UCSD-AML1 (cell line): ENCODE results near the gene ATP2A3.
"Not testable (repeated sequence)": the region's sequence is repeated elsewhere in the genome, so short reads cannot be mapped to it uniquely, and the experiment has no call there.

Experiments
- DNase-seq: peaks from one replicate; lab custom pipeline; 2025; ENCODE audit not compliant: unreplicated experiment; lab: John Stamatoyannopoulos, UW

Gene ATP2A3

DNA sequence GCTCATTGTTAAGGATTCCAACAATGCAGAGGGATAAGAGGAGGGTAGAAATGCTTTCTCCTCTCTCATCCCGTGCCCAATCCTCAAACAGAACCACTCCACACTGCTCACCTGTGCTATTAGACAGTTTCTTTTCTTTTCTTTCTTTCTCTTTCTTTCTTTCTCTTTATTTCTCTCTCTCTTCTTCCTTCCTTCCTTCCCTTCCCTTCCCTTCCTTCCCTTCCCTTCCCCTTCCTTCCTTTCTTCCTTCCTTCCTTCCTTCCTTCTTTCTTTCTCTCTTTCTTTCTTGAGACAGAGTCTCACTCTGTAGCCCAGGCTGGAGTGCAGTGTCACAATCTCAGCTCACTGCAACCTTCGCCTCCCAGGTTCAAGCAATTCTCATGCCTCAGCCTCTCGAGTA lies 27.5 kb upstream of the ATP2A3 start:
- not testable (repeated sequence) for DNase-seq

DNA sequence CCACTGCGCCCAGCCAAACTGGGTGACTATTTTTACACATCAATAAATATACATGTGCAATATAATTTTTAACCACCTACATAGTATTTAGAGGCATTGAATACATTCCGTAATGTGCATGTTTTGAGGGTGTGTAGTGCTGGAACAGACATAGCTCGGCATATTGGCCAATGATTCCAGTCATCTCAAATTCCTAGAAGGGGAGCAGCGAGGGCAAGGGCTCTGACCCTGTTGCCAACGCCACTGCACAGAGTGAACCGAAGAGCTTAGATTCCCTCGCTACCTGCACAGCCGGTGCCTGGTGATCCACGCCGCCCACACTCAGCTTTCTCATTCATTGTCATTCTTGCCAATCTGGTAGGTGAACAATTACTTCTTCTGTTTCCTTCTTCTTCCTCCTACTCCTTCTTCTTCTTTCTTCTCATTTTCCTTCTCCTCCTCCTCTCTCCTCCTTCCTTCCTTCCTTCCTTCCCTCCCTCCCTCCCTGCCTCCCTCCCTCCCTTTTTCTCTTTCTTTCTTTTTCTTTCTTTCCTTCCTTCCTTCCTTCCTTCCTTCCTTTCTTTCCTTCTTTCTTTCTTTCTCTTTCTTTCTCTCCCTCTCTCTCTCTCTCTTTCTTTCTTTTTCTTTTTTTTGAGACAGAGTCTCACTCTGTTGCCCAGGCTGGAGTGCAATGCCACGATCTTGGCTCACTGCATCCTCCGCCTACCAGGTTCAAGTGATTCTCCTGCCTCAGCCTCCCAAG lies 26.3 kb upstream of the ATP2A3 start:
- no peak for DNase-seq

DNA sequence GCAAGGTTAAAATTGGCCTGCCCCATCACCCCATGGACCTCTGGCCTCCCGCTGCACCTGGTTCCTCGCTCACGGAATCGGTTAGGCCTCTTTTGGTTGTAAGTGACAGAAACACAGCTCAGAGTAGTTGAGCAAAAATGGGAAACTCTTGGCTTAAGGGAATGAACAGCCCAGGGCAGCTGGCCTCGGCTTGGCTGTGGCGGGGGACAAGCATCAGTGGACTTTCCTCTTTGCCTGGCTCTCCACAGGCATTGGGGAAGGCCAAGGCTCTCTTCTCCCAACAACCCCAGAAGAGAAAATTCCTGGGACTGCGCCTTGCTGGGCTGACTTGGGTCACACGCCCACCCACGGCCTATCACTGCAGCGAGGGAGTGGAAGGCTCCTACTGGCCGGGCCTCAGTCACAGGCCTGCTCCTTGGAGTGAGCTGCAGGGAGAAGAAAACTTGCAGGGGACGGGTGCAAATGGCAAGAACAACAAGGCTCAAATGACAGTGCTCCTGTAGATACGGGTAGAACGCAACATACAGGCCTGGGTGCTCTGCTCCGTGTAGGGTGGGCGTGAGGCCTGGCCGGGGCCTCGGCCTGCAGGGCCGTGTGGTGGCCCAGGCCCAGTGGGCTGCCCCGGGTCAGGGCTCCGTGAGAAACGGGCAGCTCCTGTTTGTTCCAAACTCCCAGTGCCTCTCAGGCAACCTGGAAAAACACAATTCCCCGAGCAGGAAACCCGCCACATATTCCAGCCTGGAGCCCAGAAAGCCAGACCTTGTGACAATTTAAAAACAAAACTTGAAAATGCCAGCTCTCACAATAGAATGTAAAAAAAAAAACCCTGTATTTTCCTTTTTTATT lies 25.0 kb upstream of the ATP2A3 start:
- DNase-seq, result no peak

DNA sequence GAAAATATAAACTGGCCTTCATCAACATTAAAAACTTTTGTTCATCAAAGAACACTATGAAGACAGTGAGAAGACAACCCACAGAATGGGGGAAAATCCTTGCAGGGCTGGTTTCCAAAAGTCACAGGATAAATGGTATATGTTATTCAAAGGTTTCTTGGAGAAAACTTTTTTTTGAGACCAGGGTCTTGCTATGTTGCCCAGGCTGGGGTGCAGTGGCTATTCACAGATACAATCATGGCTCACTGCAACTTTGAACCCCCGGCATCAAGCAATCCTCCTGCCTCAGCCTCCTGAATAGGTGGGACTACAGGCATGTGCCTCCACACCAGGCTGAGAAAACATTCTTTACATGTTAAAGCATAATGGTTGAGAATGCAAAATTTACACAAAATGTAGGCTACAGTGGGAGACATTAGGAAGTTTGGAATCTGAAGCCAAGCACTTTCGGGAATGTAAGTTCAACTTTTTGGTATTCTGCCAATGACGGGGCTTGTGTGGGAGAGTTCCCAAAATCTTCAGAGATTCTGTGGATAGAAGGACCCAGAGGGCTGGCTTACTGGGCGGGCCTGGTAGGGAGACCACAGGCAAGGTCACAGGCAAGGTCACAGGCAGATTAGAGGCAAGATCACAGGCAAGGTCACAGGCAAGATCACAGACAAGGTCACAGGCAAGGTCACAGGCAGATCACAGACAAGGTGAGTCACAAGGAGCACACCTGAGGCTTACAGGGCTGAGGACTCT lies 24.2 kb upstream of the ATP2A3 start:
- no peak for DNase-seq

GRCh38 chr17:3986939-3987335 lies 22.7 kb upstream of the ATP2A3 start:
- no peak for DNase-seq

- no peak for DNase-seq
Observed at GRCh38 chr17:3986270-3986938, 22.2 kb upstream of the ATP2A3 start.

- DNase-seq, result no peak
Observed at GRCh38 chr17:3985846-3986245, 21.6 kb upstream of the ATP2A3 start.

DNA sequence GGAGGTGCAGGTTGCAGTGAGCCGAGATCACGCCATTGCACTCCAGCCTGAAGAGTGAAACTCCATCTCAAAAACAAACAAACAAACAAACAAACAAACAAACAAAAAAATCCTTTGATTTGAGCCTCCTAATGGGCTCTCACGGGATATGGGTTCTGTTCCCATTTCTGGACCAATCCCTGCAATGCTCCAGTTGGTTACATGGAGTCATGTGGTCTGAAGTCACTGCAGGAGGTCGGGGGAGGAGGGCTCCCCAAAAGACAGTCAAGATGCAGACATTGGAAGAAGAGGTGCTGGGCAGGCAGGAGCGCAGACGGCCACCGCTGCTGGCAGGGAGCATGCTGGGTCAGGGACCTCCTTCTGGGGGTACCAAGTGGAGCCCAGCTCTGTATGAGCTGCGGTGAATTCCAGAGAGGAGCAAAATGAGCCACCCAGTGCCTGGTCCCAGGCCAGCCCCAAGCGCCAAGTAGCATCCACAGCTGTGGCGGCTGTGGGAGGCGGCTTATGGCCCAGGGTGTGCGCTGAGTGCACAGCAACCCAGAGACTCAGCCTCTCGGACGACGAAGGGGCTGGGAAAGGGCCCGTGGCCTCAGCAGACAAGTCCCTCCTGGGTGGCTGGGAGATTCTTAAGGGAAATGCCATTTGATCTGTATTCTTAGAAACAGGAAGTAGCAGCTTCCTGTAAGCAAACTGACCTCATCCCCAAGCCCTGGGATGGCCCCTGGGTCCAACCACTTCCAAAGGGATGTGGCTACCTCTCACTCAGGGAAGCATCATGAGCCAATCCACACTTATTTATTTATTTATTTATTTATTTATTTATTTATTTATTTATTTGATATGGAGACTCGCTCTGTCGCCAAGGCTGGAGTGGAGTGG lies 19.6 kb upstream of the ATP2A3 start:
- peak; percentile 76 for DNase-seq

DNA sequence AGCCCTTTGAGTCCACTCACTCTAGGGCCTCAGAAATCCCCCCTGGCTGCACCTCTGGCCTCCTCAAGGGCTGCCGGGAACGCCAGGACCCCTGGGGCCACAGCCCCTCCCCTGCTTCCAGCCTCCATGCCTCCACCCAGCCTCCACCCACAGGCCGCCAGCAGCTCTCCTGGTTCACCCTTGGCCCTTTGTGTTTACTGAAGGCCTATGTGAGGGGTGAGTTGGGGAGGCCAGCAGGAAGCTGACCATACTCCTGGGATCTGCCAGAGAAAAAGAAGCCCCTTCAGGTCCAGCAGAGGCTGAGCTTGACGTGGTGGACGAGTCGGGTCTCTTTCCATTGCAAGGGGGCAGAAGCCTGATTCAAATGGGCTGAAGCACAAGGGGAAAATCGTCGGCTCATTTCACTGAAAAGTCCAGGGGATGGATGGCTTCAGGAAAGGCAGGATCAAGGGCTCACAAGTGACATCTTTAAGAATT lies 18.3 kb upstream of the ATP2A3 start:
- no peak for DNase-seq

DNA sequence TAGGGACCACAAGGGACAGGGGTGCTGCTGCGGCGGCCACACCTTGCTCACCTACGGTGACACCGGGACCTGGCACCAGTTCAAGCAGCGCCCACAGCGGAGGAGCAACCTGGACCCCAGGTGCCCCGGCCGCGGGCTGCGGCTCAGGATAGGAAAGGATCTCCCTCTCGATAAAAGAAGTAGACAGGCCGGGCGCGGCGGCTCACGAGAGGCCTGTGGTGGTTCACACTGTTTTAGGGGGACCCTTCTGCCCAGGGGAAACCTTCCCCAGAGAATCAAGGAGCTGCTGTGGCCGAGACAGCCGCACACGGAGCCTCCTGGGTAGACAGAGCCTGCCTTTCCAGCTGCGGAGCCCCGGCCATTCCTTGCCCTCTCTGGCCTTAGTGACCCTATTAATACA lies 17.9 kb upstream of the ATP2A3 start:
- no peak for DNase-seq

DNA sequence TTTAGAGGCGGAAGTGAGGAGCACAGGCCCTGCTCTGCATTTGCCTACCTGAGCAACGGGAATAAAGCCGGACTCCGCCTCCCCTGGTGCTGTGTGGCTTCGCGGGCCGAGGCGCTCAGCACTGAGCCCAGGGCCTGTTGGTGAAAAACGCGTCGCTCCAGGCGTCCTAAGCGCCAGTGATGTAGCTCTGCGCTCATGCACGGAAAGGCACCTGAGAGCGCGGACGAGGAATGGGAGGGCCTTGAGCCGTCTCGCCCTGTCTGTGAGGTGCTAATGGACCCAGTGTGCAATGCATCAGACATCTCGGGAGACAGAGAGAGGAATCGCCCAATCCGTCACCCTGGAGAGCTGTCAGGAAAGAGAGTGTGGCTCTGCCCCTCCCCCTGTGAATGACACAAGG lies 17.2 kb upstream of the ATP2A3 start:
- no peak for DNase-seq

GRCh38 chr17:3980381-3981014 lies 16.3 kb upstream of the ATP2A3 start:
- DNase-seq, result no peak

DNA sequence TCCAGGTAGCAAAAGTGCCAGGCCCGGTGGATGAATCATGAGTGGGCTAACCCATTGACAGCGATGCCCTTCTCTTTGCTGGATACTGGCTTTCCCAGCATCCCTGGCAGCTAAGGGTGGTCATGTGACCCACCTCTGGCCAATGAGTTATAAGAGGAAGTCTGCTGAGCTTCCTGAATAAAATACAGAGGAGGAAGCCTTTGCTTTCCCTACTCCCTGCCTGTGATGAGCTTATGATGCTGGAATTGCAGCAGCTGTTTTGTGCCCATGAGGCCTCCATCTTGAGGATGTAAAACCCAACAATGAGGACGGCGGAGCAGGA lies 15.0 kb upstream of the ATP2A3 start:
- DNase-seq, result no peak

GRCh38 chr17:3978421-3979289 lies 14.4 kb upstream of the ATP2A3 start:
- DNase-seq, result no peak

DNA sequence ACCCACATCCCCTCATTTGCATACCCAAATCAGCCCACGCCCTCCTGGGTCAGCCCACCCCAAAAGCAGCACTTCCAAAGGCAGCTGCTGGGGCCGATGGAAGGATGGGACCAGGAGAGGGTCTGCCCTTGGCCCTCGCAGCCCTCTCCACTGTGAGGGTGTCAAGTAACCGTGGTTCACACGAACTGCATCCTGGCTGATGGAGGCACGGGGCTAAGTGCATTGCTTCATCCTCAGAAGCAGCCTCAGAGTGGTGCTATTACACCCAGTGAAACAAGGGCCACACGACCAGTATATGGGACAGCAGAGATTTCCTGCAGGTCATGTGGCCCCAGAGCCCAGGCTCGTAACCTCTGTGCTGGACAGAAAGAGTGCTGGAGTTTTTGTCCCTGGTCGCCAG lies 13.2 kb upstream of the ATP2A3 start:
- DNase-seq, result no peak

- no peak for DNase-seq
Observed at GRCh38 chr17:3976675-3977171, 12.5 kb upstream of the ATP2A3 start.

DNA sequence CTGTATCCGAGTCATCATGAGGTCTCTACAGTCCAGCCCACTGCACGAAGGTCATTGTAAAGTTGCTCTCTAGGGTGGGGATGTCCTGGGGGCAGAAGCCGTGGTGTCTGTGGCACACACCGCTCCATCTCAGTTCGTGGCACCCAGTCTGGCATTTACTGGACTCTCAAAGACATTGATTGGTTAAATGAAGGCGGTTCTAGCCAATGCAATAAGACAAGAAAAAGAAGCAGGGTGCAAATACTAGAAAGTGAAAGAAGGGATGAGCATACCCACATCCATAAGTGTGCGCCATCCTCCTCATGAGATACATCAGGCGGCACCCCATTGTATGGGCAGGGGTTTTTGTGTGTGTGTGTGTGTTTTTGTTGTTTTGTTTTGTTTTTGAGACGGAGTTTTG lies 10.7 kb upstream of the ATP2A3 start:
- no peak for DNase-seq

- peak; percentile 89 for DNase-seq
Observed at GRCh38 chr17:3974138-3974687, 10.0 kb upstream of the ATP2A3 start.
